DMS 273 (cell line): ENCODE data around the gene SMIM3.
"Not testable (repeated sequence)": the region's sequence is repeated elsewhere in the genome, so short reads cannot be mapped to it uniquely, and the experiment has no call there.

Source experiments
- DNase-seq: peaks from one replicate; lab custom pipeline; 2025; ENCODE audit not compliant: unreplicated experiment; lab: John Stamatoyannopoulos, UW

SMIM3 gene

GRCh38 chr5:150793423-150793888 lies 14.9 kb downstream of the SMIM3 start:
- not testable (repeated sequence) for DNase-seq

- DNase-seq: no peak
Observed at GRCh38 chr5:150794927-150795326, 16.4 kb downstream of the SMIM3 start.

- DNase-seq: no peak
Observed at GRCh38 chr5:150797384-150797783, 18.8 kb downstream of the SMIM3 start.

GRCh38 chr5:150801117-150801927 lies 22.8 kb downstream of the SMIM3 start:
- peak; percentile 78 for DNase-seq

- DNase-seq: no peak
Observed at GRCh38 chr5:150804388-150804787, 25.8 kb downstream of the SMIM3 start.

- DNase-seq: no peak
Observed at GRCh38 chr5:150809363-150809762, 30.8 kb downstream of the SMIM3 start.

GRCh38 chr5:150815010-150815409 lies 36.5 kb downstream of the SMIM3 start:
- DNase-seq: no peak

- no peak for DNase-seq
Observed at GRCh38 chr5:150816946-150817345, 38.4 kb downstream of the SMIM3 start.

GRCh38 chr5:150829744-150830143 lies 51.2 kb downstream of the SMIM3 start:
- no peak for DNase-seq

- DNase-seq: not testable (repeated sequence)
Observed at GRCh38 chr5:150831821-150832220, 53.3 kb downstream of the SMIM3 start.

GRCh38 chr5:150836064-150836463 lies 57.5 kb downstream of the SMIM3 start:
- no peak for DNase-seq

- no peak for DNase-seq
Observed at GRCh38 chr5:150836703-150837102, 58.1 kb downstream of the SMIM3 start.

GRCh38 chr5:150845185-150845859 lies 66.8 kb downstream of the SMIM3 start:
- not testable (repeated sequence) for DNase-seq

- not testable (repeated sequence) for DNase-seq
Observed at GRCh38 chr5:150846308-150846653, 67.7 kb downstream of the SMIM3 start, which contains the start of gene IRGM. Gene IRGM (plus strand): TSS chr5:150846521. CDS start chr5:150848124, 1,603 bp downstream.
